NCI-H345 (cell line): Measurements from ENCODE around the gene CYBC1.
"Not testable (repeated sequence)": the region's sequence is repeated elsewhere in the genome, so short reads cannot be mapped to it uniquely, and the experiment has no call there.

Experiments
- DNase-seq: peaks from one replicate; lab custom pipeline; 2025; lab: John Stamatoyannopoulos, UW

The CYBC1 gene

DNA sequence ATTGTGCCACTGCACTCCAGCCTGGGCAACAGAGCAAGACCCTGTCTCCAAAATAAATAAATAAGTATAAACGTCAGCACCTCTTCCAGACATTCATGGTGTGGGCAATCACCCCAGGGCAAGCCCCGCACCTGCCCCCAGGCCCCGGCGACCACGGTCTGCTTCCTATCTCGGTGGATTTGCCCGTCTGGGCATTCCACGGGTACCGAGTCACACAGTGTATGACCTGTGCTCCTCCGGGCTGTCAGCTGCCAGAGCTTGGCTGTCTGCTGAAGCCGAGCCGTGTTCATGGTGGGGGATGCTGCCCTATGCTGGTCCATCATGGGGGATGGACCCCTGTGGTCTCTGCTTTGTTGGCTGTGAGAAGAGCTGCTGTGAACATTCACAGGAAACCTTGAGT, 15.4 kb downstream of the CYBC1 start:
- no peak for DNase-seq

DNA sequence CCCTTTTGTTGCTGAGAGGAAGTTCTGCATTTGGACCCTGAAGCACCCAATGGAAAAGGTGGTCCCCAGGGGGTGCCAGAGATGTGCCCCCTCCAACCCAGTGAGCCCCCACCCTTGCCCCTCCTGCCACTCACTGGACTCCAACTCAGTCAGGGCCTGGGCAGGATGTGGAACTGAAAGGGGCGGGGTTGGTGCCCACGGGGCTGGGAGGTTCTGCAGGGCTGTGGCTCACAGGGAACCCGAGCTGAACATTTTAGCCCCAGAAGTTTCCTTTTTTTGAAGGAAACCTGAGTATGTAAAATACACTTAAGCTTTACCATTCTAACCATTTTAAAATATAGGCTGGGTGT, 16.4 kb downstream of the CYBC1 start:
- DNase-seq = no peak

DNA sequence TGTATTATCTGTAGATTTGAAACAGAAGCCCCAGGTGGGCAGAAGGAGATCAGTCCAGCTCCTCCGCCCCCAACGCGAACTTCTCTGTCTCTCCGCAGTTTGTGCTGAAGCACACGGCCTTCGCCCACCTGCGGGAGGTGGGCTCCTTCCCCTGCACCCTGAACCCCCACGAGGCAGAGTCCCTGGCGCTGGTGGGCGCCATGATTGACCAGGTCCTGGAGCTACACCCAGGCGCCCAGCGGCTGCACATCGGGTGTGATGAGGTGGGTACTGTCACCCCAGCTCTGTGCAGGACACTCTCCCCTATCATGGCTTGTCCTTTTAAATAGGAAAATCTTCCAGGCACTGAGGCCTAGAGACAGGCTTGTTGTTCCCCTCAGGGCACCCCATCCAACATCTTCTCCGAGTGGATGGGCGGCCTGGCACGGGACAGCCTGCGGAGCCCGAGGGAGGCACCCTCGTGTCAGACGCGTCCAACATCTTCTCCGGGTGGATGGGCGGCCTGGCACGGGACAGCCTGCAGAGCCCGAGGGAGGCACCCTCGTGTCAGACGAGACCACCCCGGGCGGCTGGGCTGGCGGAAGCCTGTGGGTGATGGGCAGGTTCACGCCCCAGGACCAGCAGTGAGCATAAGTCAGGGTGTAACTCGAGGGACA, 16.9 kb downstream of the CYBC1 start:
- DNase-seq = no peak

DNA sequence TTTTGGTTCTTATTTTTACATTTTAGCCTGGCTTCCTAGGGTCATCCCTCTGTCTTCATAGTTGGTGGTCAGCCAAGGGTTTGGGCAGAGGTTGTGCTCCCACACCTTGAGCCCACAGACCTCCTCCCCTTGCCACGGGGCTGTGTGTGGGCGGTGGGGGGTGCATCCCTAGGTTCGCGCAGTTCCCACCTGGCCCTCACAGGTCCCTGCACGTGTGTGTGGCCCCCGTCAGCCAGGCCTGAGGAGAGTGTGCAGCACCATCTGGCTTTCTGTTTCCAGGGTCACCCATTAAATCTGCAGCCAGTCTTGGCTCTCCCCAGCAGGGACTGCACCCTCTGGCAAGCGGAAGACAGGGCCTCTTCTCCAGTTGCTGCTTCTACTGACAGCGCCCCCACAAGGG, 18.5 kb downstream of the CYBC1 start:
- DNase-seq = no peak

DNA sequence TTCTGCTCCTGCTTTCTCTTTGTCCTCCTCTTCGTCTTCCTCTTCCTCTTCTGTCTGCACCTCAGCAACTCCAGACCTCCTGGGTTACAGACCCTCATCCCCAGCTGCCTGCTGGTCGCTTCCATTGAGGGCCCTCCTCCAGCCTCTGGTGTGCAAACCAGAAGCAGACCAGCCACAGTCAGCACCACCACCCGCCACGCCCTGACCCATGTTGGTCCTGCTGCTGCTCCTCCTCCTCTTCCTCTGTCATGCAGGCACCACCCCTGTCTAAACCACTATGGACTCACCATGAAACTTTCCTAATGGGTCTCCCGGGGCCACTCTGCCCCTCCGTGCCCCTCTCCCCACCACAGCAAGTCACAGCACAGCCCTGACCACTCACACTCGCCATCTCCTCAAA, 20.7 kb downstream of the CYBC1 start:
- DNase-seq = no peak

DNA sequence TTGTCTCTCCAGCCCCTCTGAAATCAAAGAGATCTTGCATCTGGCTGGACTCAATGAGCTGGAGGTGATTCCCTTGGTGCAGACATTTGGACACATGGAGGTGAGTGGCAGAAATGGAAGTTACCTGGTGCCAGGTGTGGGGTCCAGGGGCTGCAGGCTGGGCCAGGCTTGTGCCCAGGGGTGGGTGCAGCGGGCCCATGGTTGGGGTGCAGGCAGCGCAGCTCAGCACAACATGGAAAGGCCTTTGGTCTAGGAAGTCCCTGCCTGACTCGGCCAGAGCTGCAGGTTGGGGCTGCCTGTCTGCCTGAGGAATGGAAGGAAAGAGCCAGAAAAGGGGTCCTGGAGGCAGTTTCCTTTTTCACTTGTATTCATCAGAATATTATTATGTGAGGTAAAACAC, 22.0 kb downstream of the CYBC1 start:
- no peak for DNase-seq

DNA sequence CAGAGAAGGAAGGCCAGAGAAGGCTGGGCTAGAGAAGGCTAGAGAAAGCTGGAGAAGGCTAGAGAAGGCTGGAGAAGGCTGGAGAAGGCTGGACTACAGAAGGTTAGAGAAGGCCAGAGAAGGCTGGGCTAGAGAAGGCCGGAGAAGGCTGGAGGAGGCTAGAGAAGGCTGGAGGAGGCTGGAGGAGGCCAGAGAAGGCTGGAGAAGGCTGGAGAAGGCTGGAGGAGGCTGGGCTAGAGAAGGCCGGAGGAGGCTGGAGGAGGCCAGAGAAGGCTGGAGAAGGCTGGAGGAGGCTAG, 25.7 kb downstream of the CYBC1 start:
- no peak for DNase-seq

DNA sequence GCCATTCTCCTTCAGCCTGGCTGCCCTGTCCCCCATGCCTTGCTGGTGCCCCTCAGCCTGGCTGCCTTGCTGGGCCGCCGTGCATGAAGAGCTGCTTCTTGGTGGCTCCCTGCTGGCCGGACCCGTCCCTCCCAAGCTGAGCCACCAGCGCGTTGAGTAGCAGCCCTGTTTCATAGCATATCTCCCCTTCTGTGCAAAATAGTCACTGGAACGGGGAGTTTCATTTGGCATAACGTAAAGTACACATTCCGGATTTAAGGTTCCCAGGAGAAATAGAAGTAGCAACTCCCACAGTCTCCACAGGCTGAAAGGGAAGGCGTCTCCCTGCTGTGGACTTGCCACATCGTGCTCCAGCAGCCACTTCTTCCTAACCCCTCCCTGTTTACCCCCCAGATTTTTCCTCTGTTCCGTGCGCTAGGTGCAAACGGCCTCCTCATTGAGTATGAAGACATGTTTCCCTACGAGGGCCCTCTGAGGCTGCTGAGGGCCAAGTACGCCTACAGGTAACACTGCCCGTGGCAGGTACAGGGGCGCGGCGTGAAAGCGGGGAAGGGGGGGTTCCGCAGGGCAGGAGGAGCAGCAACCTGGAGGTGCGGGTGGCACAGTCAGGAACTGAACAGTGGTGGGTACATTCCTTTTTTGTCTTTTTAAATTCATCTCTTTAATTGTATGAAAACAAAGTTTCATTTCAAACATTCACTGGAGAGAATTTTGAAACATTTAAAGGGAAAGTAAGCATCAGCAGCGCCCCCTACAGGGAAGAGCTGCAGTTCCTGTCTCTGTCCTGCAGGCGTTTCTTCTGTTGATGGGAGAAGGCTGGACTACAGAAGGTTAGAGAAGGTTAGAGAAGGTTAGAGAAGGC, 26.3 kb downstream of the CYBC1 start:
- peak; percentile 17 for DNase-seq

DNA sequence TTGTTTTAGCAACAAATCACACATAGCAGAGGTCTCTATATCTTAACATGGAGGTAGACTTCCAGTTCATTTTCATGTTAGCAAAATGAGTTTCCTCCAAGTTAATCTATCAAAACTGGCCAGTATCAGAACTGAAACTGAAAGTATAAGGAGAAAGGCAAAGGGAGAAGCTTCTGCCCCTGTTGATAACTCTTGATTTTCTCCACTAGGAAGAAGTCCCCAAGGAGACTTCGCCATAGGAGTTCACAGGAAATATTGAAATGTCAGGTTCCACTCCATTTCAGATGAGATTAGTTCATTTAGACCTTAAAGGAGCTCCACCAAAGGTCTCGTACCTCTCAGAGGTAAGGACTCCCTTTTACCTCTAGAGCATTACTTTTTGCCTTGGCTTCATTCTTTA, 31.0 kb downstream of the CYBC1 start:
- DNase-seq = no peak

DNA sequence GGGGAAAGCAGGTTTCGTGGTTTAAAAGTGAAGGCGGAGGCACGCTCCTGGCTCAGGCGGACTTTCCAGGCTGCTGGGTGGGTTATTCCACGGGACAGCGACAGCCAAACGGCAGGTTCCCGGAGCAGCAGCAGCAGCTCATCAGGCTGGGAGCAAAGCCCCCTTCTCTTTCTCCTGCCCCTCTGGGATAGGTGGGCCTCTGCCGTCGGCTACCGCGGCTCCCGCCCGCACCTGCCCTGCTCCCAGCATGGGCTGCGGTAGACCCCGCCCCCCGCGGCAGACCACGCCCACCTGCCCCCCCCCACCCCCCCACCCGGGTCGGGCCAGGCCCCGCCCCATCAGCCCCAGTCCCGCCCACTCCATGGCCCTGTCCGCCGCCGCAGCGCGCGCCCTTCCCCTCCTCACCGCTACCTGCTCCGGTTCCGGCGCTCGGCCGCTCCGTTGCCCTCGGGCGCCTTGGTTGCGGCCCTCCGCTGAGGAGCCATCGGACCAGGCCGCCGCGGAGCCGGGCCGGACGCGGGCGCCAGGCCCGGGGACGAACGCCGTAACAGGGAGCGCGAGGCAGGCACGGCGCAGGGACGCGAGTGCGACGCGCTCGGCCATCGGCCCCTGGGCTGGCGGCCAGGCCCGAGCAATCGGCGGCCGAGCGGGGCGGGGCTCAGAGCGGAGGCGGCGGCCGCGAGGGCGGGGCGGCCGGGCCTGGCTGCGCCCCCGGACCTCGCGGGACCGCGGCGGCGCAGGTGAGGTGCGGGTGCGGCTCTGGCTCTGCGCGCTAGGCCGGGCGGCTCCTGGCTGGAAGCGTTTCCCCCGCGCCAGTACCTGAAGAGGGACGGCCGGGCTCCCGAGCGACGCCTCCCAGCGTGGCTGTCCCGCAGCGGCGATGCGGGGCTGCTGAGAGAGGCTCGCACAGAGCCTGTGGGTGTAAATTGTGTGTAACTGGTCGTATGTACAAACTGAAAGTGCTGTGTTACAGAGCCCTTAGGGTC, 32.3 kb downstream of the CYBC1 start, which contains the start of the genes HEXD and OGFOD3:
TSS of gene HEXD (plus strand) at position 347 of the 986 bp plus-strand sequence. CDS start 1,453 bp downstream, outside the sequence.
TSS of gene OGFOD3 (minus strand) at position 586 of the 986 bp plus-strand sequence. CDS start at position 485, 101 bp downstream.
- peak; percentile 95 for DNase-seq

DNA sequence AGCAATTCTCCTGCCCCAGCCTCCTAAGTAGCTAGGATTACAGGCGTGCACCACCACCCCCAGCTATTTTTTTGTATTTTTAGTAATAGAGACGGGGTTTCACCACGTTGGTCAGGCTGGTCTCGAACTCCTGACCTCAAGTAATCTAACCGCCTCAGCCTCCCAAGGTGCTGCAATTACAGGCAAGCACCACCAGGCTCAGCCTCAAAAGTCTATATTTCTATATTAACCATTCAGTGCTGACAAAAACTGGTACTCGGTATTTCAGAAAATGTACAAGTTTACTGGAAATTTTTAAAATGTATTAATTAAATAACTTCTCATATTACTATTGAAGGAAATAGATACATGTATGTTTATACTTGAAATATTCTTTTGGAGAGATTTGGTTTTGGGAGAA, 33.8 kb downstream of the CYBC1 start:
- DNase-seq = no peak

DNA sequence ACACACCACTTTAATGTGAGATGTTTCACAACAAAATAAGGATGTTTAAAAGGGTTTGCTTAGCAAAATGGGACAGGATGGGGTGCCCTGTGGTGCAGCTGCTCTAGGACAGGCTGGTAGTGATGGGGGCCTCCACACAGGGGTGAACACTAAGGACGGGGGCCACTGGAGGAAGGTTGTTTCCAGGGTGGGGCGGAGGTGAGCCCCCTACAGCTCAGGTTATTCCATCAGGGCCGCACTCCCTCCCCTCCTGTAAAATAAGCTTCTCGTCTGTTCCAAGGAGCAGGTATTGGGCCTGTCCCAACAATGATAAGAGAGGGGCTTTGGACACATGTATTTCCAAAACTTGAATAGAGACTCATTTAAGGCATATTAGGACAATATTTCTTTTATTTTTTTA, 34.3 kb downstream of the CYBC1 start:
- DNase-seq = no peak

DNA sequence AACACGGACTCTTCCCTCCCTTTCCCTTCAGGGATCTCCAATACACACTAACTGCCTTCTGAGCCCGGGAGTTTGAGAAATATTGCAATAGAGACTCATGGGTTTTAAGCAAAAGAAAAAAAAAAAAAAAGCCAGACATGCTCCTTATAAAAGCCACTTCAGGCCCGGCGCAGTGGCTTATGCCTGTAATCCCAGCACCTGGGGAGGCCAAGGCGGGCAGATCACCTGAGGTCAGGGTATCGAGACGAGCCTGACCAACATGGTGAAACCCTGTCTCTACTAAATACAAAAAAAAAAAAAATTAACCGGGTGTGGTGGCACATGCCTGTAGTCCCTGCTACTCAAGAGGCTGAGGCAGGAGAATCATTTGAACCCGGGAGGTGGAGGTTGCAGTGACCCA, 34.8 kb downstream of the CYBC1 start:
- no peak for DNase-seq

DNA sequence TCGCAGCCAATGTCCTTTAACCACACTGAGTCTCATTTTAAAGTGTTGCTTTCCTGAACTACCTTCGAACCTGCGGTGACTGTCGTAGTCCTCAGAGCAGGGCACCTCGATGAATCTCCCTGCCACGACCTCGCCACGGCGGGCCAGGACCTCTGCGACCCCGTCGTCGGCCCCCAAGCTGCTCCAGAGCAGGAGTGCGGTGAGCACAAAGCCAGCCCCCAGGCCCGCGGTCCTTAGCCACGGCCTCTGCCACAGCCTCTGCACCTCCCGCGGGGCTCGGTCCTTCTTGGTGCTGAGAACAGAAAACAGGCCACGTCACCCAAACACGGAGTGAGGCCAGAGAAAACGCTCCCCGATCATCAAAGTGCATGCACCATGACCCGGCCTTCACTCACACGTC, 35.2 kb downstream of the CYBC1 start:
- no peak for DNase-seq

DNA sequence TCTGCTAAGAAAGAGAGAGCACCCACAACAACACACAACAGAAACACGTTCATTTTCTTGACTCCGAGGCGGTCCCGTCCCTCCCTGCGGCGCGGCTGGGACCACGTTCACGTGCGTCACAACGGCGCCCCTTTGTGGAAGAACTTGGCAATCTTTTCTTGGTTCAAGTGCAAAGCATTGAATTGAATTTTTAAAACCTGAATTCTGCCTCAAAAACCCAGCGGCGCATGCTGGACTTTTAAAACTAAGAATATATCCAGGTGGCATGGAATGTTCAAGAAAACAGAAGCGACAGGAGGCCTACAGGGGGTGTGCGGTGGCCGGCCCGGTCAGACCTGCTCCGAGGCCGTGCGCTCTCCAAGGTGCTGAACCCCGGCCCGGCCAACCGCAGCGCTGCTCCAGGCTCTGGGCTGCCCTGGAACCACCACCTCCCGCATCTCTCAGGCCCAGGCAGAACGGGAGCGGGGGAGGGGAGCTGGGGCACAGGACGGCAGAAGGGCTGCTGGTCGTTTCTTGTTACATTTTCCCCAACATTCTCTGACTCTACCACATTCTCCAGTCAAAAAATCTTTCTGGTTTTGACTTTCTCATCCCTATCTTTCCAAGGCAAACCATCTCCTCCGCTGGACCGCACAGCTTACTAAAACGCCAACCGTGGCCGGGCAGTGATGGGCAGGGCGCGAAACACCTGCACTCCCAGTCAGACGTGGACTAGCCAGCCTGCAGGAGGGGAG, 35.8 kb downstream of the CYBC1 start:
- peak; percentile 47 for DNase-seq

DNA sequence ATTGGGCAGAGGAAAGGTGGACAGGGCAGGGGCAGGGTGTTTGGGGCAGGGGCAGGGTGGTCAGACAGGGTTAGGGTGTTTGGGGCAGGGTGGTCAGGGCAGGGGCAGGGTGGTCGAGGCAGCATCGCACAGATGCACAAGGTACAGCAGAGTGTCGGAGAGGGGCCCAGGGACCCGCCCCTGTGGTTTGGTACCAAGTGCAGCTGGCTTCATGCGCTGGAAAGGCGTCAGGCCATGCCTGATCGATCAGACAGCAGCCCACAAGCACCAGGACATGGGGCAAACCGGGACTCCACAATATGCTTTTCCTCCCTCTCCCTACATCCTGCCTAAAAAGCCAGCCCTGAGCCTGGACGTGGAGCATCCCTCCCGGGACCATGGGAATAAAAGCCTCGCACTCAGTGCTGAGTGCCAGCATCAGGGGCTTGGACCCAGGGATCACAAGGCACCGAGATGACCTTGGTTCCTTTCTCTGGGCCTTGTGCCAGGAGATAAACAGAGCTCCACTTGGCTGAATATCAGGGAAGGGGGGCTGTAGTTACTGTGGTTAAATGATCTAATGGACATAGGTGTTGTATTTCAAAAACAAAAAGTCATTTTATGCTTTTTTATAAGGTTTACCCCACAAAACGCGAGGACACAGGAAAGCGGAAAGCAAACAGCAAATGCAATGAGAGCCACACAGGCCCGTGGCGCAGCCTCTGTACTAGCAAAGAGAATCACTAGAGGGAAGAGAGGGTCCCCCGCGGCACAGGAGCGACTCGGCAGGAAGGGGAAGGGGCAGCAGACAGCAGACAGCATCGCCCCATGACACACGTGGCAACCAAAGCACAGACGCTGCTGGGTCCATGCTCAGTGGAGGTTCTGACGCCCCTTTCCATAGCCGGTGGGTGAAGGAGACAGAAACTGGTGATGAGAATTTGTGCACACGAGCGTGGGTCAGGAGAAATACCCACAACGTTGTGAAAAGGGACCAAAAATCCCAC, 37.7 kb downstream of the CYBC1 start:
- DNase-seq = peak; percentile 66

DNA sequence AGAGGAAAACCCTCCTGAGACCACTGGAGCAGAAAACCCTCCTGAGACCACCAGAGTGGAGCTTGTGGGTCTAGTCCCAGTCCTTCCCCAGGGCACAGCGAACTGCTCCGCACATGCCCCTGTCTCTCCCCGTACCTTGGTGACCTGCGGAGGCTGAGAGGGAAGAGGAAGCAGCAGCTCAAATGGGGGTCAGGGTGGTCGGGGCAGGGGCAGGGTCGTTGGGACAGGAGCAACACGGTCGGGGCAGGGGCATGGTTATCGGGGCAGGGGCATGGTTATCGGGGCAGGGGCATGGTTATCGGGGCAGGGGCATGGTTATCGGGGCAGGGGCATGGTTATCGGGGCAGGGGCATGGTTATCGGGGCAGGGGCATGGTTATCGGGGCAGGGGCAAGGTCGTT, 38.5 kb downstream of the CYBC1 start:
- not testable (repeated sequence) for DNase-seq

DNA sequence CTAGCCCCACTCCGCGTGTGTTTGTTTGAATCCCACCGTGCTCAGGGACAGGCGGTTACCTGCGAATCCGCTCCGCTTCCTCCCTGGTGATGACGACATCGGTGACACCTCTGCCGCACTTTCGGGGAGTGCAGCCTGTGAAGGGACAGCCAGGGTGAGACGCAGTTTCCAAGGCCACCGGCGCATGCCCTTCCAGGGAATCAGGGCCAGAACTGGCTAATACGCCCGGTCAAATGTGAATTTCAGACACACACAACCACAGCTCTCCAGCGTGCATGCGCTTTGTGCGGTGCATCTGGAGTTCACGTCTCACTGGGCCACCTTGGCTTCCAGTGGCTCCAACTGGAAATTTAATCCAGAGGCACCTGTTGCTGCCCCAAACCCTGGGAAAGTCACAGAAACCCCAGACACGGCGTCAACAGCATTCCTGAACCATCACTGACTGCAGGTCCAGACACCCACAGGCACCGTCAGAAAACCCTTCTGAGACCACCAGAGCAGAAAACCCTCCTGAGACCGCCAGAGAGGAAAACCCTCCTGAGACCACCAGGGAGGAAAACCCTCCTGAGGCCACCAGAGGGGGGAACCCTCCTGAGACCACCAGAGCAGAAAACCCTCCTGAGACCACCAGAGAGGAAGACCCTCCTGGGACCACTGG, 39.0 kb downstream of the CYBC1 start:
- DNase-seq = no peak

DNA sequence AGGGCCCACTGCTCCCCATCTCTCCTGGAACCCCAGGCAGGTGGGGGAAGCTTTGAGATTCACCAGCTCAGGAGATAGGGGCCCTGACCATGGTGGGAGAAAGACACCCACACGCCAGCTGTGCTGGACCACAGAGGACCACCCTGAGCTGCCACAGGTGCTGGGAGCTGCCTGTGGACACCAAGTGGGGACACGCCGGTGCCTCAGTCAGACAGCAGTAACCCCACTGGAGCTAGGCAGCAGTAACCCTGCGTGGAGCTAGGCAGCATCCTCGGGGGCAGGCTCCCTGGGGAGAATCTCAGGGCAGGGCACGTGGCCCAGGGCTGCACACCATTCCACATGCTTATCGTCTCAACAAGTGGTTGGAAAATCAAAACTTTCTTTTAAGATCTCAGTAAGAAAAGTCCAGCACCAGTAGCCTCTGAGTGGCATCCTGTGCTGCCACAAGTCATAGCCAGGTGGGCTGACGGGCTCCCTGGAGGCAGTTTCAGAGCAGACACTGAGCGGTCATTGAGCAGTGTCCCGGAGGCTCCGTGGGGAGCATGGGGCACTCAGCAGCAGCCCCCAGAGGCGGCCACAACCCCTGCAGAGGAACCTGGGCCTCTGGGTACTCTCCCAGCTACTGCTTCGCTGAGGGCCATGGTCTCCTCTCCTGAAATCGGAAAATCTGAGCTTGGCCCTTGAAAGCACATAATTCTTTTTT, 40.4 kb downstream of the CYBC1 start:
- DNase-seq = no peak
